Measurements from ENCODE around the gene FAM13A.

FAM13A gene

DNA sequence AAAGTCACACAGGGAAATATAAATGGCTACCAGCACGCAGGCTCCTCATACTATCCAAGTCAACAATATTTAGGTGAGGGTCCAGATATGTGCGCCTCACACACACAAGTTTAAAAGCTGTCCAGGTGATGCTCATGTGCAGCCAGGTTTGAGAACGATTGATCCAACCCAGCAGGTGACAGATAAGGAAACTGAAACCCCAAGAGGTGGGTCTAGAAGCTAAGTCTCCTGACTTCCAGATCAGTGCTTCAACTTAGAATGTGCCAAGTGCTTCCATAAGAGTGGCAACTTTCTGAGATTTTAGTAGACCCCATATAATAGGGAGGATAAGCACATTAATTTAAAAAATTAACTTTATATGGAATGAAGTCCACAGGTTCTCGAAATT, 304.9 kb downstream of the FAM13A start:
- no peak for TF ChIP-seq CTCF (IDR thresholded peaks at IDR 0.05; ENCODE audit: low read depth, low read length)
- H3K4me3 ChIP-seq (ENCODE audit: low read depth, low read length), result no peak overlapping the region

GRCh38 chr4:88751258-88752075, 305.5 kb downstream of the FAM13A start:
- no peak for TF ChIP-seq CTCF (IDR thresholded peaks at IDR 0.05; ENCODE audit: low read depth, low read length)
- no peak overlapping the region for H3K4me3 ChIP-seq (ENCODE audit: low read depth, low read length)

DNA sequence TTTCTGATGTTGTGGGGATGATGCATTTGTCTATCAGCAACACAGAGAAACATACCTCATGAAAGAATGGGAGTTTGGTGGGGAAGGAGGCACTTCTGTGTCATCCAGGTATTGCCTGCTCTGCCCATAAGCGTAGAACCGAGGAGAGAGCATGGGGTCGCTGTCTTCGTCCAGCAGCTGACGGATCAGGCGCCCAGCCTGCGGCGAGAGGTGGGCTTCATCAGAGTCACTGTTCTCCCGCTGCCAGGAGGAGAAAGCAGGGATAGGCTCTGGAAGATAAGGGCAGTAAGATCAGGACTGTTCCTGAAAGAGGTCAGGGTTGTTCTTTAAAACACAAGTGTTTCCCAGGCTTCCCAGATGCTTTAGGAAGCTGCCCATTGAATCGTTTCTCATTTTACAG, 306.6 kb downstream of the FAM13A start:
- TF ChIP-seq CTCF (IDR thresholded peaks at IDR 0.05; ENCODE audit: low read depth, low read length), result no peak
- H3K4me3 ChIP-seq (ENCODE audit: low read depth, low read length), result no peak overlapping the region

GRCh38 chr4:88747351-88747750, 309.6 kb downstream of the FAM13A start:
- TF ChIP-seq CTCF (IDR thresholded peaks at IDR 0.05; ENCODE audit: low read depth, low read length), result no peak
- no peak overlapping the region for H3K4me3 ChIP-seq (ENCODE audit: low read depth, low read length)

GRCh38 chr4:88746206-88746605, 310.8 kb downstream of the FAM13A start:
- H3K4me3 ChIP-seq (ENCODE audit: low read depth, low read length), result no peak overlapping the region
- no peak for TF ChIP-seq CTCF (IDR thresholded peaks at IDR 0.05; ENCODE audit: low read depth, low read length)

GRCh38 chr4:88745581-88746163, 311.3 kb downstream of the FAM13A start:
- H3K4me3 ChIP-seq (ENCODE audit: low read depth, low read length), result no peak overlapping the region
- TF ChIP-seq CTCF (IDR thresholded peaks at IDR 0.05; ENCODE audit: low read depth, low read length), result no peak

GRCh38 chr4:88745175-88745574, 311.8 kb downstream of the FAM13A start:
- no peak for TF ChIP-seq CTCF (IDR thresholded peaks at IDR 0.05; ENCODE audit: low read depth, low read length)
- H3K4me3 ChIP-seq (ENCODE audit: low read depth, low read length), result no peak overlapping the region
